ENCODE data around the gene DOCK1. TPM values are rescaled to one million over a fixed set of nuclear protein-coding genes. Genes with fewer than 3 reads are reported as not detected.

Gene DOCK1
- total RNA-seq, 1 donor from 2014 or later = 18.6 TPM

DNA sequence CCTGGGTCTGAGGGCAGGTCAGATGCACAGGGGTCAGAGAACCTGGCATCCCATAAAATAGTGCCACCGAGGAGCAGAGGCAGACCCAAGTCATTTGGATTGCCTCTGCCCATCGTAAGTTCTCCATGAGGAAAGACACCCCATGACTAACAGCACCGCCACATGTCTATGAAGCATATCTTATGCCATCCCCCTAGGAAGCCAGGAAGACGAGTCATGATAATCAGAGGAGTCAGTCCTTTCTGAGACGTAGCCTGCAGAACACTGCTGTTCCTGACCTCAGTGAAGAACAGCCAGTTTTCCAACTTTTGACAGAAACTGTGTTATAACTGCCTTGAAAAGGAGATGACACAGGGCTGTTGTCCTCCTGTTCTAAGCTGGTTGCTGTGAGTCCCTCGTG is 239.9 kb downstream of the DOCK1 start:
- DNase-seq = no peak

DNA sequence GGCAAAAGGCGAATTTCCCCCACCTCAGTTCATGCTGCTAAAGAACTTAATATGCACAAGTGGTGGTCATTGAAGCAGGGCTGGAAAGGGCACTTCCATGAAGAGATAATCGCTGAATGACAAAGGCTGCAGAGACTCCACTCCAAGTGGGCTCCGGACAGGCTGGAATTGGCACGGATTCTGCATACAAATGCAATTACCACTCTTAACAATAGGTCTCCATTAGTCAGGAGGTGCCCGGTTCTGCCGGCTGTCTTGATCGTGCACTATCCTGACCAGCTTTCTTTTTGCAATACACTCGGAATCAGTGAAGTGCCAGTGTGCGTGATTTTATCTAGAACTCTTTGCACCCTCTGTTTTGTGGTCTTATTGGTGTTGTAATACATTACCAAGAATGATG is 241.4 kb downstream of the DOCK1 start:
- no peak for DNase-seq

DNA sequence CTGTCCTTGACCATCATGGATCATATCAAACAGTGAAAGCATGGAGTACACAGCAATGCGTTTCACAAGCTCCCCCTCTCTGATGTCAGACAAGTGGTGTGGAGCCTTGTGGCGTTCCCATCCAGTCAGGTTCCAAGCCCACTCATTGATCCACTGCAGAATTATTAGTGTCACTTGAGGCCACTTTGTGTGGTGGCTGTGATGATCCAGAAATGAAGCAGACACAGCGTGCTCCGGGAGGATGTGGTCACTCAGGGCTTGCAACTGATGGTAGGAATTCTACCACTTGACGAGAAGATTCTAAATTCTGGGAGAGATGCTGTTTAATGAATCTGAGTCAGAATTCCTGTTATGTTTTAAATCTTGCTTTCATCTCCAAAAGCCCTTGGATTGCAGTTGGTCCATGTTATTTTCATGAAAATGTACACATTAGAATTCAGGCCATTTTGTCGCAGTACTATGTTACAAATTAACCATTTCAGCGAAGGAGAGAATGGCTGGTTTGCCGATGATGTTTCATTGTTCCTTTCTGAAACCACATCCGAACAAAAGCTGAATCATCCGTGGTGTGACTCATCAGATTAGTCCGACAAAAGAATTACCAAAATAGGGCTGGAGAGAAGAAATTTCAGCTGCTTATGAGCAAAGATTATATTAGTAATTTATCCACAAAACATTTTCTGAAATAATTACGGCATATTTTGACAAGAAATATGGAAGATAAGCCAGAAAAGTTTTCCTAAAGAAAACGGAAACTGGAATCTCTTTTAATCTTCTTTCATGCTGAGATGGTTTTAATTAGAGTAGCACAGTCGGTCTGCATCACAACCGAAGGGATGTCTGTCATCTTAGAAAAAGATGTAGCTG is 243.1 kb downstream of the DOCK1 start:
- DNase-seq = no peak

DNA sequence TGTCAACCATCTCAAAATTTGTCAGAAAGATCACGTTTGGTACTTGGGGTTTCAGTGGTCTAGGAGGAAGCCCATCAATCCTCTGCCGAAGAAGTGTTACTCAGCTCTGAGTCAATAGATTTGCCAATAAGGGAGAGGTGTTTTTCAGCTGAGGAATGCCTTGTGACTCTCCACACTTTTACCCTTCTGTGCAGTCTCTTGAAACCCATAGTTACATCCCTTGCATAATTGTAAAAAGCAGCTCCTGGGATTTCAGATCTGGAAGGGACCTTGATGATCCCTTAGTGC is 243.6 kb downstream of the DOCK1 start:
- DNase-seq = no peak

DNA sequence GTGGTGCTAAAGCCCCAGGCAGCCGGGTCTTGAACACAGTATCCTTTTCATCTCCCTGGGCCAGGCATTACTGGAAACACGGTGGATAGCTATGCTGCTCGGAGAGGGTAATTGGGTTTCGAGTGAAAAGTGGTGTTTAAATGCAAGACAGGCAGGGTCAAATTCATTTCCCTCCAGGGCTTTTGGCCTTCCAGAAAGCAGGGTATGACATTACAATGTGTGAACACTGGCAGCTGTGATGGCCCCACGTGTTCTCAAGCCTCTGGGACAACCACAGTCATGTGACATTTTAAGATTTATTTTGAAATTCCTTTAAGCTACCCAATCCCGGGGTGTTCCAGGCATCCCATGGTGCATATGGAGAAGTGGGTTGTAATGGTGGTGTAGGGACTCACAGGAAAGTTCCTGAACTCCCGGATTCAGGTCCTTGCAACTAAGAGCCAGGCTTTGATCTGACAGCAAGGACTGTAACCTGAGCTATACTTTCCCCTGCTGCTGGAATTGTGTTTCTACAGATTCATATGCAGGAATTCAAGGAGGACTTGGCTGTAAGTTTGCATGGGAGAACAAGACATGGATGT is 244.4 kb downstream of the DOCK1 start:
- DNase-seq = no peak

DNA sequence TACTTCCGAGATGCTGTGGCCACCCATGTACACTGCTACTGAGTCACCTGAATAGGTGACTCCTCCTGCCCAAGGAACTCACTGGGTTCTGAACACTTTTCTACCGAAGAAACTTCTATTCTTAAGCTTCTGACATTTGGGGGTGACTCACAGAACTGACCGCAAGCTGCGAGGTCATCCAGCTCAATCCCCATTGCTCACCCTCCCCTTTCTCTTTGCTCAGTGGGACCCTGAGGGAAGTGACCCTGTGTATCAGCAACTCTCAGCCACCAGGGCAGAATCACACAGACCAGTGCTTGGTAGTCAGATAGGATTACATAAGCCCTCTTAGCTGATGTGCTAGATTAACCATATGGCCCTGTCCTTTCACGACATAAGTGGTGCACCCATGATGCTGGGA is 244.9 kb downstream of the DOCK1 start:
- DNase-seq = no peak

DNA sequence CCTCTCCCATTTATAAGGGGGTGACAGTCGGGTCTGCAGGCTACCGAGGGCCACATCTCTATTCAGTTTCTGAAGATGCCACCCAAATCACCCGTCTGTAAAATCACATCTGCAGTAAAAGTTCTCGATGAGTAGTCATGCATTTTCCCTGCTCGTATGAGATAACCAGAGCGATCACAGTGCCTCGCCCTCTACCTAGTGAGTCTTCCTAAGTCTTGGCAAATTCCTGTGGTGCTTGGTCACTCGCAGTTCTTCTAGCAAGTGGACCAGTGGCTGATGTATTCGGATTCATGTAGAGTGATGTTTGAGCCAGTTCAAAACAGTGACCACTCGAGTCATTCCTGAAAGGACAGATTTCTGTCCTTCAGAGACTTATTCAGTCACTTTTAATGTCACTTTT is 246.3 kb downstream of the DOCK1 start:
- no peak for DNase-seq

DNA sequence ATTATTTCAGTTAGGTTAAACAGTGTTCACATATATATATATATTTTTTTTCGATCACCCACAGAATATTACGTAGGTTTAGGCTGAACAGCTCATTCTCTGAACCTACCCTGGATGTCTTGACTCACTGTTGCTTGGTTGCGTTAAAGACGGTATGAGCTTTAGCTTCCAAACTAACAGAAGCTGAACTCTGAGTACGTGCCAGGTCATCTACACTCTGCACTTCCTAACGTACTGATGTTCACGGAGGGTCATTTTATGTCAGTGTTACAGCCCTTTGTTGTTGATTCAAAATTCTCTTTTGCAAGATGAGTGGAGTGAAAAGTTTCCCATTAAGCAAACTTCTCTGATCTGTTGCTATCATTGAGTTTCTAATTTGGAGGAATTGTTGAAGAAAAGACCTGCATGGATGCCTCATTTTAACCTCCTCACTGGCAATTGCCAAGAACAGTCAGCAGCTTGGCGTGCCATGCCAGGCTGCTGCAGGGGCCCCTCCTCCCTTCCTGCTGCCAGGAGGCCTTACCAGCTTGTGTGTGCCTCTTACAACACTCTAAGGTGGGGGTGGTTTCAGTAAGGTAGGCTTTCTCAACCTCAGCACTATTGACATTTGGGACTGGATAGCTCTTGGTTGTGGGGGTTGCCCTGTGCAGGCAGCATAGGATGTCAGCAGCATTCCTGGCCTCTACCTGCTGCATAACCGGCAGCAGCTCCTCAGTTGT is 246.9 kb downstream of the DOCK1 start:
- no peak for DNase-seq

DNA sequence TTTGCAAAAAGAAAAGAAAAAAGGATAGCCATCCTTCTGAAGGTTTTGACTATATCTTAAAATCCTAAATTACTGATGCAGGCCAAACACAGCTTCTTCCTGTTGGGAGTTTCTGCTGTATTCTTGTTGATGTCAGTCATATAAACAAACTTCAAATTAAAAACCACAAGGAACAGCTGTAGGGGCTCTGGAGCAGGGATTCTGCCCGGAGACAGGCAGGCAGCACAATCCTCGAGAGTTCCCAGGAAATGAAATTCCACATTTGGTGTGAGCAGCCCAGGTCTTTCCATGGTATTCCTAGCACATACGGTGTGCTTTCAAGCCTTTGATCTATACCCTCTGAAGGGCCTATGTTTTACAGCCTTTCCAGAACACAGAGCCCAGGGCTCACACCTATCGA is 248.0 kb downstream of the DOCK1 start:
- no peak for DNase-seq

DNA sequence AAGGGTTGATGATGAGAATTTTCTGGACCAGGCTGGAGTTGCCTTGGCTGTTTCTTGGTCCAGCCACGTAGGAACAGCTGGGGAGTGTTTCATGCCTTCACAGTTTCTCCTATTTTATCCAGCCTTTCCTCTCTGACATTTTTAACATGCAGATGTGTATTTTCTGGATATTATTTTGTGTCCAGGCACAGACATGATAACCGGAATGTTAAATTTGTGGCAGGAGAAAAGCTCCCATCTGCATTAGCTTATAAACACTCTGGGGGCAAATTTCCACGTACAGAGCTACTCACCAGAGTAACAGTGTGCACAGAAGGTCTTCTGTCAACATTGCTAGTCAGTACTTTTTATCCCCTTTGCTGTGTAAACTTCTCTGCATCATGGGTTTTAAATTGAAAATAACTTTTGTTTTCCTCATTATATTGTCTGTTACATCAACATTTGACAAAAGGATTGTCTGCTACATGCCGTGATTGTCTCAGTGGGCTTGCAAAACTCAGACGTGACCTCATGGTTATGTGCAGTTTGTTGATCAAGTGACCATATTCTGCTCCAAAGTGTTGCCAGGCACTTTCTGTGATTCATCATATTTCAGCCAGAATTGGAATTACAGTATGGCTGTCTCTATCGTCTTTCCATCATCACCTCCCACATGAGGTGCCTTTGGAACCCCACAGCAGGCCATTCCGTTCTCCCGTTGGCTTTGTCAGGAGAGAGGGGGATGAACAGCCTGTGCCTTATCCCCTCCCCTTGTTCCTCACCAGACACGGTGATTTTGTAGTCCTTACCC is 249.8 kb downstream of the DOCK1 start:
- no peak for DNase-seq

DNA sequence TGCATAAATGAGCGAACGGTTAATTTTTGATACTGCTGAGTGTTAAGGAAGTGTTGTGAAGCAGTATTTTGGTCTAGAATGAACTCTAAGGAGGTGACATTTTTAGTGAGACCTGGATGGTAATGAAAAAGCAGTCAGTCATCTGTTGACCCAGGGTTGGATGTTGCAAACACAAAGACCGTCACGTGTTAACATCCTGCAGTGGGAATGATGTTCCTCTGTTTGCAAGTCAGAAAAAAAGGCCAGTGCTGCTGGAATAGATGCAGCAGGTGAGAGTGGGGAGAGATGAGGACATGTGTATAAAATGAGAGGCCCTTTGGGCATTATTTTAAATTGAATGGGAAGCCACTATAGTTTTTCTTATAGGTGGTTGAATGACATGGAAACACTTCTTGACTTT is 251.9 kb downstream of the DOCK1 start:
- DNase-seq = no peak

DNA sequence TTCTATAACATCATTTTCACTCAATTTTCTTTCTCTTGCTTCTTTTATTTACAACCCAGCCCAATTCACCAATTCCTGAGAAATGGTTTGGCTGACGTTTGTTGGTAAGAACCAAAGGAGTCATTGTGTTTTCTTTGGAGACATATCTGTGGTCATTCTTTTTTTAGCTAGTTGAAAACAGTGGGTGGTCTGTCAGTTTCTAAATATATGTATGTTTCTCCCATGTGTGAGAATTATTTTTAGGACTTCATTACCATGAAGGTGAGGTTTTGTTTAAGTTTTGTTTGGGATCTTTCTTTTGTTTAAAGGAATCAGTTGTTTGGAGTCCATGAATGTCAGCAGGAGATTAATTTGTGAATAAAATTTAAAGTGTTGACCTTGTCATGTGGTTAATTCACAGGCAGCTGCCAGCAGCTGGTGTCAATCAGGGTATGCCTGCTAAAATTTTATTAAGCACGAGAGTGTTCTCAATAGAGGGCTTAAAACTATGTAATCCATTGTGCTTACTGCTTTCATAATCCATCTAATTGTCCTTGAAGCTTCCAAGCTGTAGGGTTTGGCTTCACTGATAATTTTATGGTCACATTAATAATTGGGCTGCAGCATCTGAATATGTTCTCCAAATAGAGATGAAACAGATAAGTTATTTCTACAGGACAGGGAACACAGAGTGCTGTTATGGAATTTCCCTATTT is 252.4 kb downstream of the DOCK1 start:
- DNase-seq = no peak

DNA sequence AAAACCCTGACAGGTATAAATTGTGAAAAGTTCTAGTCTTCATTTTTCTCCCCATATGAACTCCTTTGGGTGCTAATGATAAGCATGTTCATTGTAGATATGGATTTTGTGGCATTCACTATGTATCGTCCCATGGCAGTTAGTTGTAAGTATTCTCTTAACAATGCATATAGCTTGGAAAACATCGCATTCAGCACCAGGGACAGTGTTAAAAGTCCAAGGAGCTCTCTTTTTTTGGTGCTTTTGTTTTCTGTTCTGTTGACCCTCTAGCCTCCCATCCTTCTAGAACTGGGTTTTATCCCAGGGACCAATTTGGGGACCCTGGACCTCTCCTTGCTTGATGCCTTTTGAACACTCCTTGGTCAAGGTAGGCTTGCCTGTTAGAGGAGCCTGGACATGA is 253.4 kb downstream of the DOCK1 start:
- no peak for DNase-seq

DNA sequence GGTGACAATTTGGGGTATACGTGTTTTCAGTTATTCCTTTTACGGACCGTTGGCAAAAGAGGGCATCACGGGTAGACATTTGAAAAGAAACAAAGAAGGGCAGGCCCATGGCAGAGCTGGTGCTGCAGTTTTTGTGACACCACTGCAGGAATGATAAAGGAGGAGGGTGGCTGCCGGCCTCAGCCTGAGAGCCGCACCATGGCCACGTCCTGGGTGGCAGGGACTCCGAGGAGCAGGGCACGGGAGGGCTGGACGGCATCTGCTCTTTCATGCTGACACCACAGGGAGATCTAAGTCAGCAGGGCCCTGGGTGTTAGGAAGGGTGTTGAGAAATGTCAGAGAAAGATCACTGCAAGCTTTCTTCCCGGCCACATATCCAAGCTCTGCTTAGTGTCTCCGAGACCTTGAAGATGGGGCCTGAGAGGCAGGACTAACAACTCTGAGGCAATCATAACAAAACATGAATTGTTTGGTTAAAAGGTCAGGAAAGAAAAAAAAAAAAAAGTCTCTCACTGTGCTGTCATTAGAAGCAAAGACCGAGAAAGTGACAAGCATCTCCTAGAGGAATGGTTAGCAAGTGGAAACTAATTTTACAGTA is 254.5 kb downstream of the DOCK1 start:
- DNase-seq = no peak

DNA sequence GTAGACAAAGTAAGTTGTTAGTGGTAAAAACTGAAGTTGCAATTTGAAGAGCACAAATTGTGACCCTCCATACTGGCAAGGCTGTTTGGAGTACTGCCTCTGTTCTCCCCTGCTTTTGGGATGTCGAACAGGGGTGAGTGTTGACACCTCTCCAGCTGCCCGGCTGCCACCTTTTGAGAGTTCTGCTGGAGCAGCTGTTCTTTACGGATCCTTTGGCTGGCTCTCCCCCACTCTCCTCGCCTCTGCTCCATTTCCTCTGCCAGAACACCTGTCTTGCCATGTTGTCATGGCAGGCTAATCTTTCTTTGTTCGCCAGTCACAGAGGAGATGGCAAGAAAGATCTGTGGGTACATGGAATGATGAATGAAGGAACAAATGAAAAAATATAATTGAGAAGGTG is 256.3 kb downstream of the DOCK1 start:
- no peak for DNase-seq

DNA sequence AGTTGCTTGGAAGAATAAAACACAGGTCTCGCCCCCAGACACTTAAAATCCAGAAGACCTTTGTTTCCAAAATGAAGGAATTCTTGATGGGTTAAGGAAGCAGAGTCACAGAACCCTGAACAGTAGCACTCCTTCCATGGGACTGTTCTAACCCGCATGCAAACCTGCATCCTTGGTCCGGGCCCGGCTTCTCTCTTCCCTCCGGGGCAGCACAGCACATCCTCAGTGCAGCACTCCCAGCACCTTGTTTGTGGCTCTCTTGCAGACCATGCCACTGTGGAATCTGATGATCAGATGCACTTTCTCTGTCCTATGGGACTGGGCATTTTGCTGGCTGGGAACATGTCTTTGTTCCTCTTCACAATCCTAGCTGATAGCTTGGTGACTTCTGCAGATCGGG is 257.6 kb downstream of the DOCK1 start:
- DNase-seq = no peak

DNA sequence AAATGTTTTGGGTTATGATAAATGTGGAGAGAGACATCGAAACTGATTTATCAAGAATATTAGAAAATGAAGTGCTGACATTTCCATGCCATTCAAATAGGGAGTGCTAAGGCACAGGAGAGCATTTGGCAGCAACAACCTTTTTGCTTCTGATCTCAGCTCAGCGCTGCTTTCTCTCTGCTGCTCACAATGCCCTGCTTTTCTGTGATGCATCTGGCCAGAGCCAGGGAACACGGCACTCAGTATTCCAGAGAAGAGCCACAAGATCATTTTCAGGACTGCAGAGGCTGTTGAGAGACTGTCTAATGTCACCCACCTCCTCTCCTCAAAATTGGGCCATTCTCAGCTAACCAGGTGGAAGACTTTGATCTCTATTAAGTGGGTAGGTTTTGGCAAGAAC is 263.0 kb downstream of the DOCK1 start:
- DNase-seq = peak; percentile 11

DNA sequence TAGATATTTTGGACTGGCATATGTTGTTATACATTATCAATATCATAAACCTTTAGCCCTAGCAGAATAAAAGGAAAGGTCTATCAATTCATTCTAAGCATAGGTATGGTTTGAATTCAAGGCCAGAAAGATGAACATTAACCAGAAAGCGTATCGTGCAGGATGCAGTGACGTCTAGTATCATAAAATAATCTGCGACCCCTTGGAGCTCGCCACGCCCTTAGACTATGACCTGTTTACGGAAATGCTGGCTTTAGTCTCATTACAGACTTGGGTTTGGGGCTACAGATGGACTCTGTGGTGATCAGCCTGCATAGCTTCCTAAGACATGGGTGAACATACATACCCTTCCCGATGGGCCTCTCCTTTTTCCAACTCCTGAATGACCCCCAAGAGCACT is 269.6 kb downstream of the DOCK1 start:
- DNase-seq = no peak

DNA sequence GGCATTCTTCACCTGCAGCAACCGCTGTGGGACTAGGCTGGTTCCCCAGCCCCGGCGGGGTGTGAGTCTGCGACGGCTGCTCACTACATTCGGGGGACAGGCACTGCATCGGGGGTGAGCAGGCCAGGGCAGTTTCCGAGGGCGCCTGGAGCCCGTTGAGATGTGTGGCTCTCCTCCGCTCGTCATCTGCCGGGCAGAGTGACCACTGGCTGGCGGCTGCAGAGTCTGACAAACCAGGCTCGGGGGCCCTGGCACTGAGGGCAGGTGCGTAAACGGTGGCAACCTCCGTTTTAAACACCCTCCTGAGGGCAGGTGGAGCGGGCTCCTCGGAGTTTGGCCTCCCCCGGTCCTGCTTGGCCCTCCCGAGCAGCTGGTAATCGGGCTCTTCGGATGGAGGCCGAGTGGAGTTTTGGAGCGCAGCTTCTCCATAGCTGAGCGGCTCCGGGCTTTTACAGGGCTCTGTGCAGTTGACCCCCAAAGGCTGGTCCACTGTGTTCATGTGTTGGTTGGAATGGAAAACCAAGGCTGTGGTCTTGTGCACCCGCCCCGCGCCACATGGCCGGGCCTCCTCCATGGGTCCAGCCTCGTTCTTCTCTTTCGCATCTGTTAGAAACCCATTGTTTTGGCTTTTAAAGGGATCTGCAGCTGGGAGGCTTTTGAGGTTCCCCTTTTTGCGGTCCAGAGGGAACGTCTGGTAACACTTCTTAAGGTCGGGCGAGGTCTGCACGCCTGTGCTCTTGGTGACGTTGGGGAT is 270.3 kb downstream of the DOCK1 start:
- DNase-seq = no peak

DNA sequence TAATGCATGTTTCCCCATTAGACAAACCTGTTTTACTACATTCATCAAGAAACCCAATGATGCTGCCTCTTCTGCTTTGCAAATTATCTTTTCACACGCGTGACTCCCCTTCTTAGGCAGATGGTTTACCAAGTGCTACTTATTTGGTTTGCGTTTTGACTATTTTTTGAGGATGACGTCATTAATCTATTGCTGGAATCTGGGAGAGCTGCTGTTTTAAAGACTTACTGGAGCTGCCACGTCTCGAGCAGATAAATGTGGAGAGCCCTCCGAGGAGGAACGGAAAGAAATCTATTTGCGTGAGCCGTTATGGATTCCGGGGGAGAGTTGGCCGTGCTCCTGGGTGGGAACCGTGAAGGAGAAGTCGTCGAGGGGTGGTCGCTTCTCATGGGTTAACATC is 271.4 kb downstream of the DOCK1 start:
- DNase-seq = no peak

DNA sequence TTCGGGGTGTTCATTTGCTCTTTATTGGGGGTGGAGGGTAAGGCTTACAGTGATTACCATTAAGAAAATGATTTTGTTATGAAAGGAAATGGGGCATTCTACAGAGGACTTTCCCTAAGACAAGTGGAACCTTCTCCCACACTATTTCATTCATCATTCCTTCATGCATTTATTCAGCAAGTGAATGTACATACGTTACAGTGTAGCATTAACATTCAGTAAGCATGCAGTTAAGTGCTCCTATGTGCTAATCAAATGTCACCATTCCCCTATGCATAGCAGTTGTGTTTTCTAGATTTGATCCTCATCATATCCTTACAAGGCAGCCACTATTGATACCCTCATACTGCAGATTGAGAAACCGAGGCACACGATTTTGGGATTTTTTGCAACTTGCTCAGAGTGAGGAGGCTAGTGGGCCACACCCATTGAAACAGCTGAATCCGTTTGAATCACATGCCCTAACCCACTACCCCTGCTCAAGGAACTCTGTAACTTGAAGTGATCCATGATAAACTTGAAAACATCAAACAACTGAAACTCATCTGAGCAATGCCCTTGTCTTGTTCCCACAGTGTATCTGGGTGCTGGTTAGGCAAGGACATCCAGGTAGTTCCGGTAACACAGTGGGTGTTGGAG is 274.5 kb downstream of the DOCK1 start:
- DNase-seq = no peak
